Right renal pelvis (tissue), 4 donors: Measurements from ENCODE around the gene KCNA1. TPM values are rescaled to one million over a fixed set of nuclear protein-coding genes. Genes with fewer than 3 reads are reported as not detected.

Source experiments
- DNase-seq, 4 donors: peaks; one replicate each; pipeline ENCODE4 v3.0.0-alpha.2; 2013; ENCODE audit warnings: low read depth in 4 of 4, low spot score in 3 of 4, missing footprints in 1 of 4
- polyA plus RNA-seq, 4 donors: library from polyadenylated mRNA; unstranded; fragments of 120-200 nt; gene quantifications; one replicate each; pipeline ENCODE4 v1.2.1, GENCODE V29; 2013; ENCODE audit not compliant: insufficient read length in 4 of 4

Gene KCNA1
- polyA plus RNA-seq, 4 donors = 0.08 to 0.36 (median 0.13) TPM

DNA sequence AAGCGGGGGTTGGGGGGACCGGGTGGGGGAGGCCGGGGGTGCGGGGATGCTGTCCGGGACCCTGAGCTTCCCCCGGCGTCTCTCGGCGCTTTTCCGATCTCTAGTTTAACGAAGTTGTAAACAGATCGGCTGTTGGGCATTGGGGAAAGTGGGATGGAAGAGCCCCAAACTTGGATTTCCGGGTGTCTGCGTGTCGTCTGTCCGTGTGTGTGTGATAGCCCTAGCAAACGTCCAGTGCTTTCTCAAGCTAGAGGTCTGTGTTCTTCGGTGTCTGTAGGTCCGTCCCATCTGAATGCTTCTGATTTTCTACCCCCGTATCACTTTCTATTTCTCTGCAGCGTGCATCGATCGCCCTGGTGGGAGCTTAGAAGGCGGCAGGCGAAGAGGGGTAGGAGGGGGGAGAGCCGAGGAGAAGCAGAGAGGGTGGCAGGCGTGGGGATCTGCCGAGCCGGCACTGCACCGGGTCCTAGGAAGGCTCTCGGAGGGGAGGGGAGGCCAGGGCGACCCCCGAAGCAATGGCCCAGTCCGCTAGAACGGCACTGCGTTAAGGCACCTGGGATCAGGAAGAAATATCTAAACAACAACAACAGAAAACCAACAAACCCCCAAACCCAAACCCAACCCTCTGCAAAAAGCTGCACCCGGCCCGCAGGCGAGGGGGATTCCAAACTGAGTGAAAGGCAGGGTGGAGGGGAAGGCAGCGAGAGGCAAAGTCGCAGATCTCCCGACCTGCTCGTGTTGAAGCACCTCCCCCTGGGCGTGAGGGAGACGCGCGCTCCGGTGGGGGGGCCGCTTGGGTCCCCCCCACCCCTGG lies 1.0 kb downstream of the KCNA1 start:
- DNase-seq = peak in 1 of 4 donors; percentile 3

DNA sequence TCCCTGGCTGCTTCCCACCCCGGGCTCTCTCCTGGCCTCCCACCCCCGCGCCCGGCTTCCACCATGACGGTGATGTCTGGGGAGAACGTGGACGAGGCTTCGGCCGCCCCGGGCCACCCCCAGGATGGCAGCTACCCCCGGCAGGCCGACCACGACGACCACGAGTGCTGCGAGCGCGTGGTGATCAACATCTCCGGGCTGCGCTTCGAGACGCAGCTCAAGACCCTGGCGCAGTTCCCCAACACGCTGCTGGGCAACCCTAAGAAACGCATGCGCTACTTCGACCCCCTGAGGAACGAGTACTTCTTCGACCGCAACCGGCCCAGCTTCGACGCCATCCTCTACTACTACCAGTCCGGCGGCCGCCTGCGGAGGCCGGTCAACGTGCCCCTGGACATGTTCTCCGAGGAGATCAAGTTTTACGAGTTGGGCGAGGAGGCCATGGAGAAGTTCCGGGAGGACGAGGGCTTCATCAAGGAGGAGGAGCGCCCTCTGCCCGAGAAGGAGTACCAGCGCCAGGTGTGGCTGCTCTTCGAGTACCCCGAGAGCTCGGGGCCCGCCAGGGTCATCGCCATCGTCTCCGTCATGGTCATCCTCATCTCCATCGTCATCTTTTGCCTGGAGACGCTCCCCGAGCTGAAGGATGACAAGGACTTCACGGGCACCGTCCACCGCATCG lies 1.8 kb downstream of the KCNA1 start:
- no peak for DNase-seq

DNA sequence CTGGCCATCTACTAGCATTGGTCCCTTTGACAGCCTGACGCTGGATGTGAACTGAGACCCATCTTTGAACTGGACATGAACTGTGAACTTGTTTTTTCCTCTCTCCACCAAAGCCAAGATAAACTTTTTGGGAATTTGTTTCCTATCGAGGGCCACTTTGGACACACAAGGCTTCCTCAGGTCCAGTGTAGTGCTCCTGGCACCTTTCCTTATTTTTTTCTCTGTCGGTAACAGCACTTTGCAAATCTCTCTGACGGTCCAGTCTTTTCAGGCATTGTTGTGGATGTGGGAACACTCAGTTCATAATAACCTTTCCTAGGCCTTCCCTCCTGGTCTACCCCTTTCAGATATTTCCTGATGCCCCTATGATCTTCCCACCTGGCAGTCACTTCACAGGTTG lies 5.0 kb downstream of the KCNA1 start:
- DNase-seq = no peak

DNA sequence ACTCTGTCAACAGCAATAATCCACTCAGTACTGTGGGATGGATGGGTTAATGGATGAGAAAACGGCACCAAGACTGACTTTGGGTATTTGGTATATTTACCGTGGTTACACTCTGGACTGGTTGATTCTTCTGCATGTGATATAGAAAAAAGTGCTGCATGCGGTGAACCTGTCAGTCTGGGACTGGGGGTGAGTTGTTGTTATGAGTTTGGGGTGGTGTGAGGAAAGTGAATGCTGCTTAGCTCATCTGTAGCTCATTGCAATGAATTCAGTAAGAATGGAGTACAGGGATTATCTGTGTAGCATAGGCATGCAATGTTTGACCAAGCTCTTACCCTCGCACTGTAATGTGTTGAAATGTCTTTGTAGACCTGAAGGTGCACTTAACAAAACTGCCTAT lies 6.0 kb downstream of the KCNA1 start:
- DNase-seq = no peak

DNA sequence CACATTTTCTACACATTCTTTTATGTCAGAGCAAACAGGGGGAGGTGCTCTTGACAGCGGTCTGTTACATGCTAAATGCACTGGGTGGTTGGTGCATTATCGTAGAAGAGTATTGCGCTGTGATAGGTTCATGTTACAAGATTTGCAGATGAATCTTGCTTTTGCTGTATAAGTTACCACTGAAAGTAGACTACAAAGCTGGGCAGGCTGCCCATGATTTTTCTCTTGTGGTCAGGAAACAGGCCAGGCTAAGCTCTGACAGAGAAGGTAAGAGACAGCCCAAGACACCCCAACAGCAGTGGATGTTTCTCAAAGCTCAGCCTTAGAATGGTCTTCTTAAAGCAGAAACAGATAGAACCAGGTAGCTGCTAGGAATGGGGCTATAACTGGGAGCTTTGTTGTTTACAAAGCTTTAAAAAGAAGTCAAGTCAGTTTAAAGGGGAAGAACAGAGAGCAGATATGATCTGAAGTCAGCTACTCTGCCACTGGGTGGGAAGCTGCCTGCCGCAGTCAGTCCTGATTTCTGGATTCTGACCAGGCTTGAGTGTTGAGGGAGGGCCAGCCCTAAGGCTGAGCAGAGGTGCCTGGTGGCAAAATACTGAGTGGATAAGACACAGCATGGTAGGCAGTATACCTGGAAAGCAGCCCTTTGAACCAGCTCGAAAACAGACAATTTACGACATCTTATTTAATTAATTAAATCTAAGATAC lies 9.4 kb downstream of the KCNA1 start:
- no peak for DNase-seq

DNA sequence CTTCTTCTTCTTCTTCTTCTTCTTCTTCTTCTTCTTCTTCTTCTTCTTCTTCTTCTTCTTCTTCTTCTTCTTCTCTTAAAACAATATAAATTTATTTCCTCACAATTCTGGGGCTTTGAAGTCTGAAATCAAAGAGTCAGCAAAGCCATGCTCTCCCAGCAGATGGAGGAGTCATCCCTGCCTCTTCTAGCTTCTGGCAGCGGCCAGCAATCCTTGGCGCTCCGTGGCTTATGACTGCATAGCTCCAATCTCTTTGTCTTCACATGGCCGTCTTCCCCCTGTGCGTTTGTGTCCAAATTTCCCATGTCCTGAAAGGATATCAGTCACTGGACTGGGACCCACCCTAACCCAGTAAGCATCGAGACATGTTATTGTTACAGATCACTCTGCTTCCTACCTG lies 22.9 kb downstream of the KCNA1 start:
- no peak for DNase-seq

DNA sequence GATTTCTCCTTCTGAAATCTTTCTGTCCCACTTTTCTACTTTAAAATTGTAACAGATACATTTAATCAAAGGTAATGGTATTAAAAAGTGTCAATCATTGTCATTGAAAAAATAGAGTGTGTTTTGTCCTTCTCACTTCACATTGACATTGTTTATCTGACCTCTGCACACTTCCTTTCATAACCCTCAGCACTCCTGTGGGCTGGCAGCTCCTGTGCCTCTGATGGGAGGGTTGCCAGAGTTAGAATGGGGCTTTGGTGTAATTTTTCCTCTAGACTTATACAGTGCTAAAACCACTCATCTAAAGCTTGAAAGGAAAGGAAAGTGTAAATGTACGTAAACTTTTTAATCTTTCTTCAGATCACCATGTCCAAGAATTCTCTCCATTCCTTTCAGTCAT lies 23.7 kb downstream of the KCNA1 start:
- DNase-seq = no peak

DNA sequence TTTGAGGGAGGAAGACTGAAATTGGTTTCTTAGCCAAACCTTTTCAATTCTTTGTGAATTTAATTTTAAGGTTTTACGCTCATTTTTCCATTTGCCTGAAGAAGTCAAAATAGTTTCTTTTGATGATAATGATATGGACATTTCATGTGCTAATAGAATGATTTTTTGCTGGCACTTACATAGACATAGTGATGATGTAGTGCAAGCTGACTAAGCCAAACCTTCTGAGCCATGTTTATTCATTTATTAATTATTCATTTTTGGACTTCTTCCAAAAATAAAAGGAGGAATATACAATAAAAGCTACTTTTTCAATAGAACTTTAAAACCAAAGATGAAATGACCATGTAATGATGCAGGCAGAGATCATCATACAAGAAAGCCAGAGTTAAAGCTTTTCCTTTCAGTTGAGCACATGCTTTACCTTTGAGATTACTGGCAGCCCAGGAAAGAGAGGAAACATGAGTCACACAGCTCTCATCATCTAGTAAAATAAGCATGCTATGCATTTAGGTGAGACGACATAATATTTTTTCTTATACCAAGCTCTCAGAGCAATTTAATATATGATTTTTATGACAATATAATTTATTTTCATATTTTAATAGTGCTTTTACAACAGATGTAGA lies 24.8 kb downstream of the KCNA1 start:
- no peak for DNase-seq

DNA sequence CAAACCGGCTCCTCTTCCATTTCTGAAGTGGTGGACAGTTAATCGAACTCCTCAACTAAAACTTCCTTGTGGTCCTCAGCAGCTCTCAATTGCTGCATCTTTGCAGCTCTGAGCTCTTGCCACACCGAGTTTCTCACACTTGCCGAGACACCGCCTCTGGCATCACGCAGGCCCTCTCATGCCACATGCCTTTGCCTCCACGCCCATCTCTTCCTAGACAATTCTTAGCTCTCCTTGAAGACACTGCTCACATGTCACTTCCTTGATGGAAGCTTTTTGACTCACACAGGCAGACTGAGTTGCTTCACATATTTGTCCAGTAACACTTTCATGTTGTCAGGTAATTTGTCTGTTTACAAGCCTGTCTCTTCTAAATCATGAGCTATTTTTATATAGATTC lies 29.2 kb downstream of the KCNA1 start:
- DNase-seq = no peak

DNA sequence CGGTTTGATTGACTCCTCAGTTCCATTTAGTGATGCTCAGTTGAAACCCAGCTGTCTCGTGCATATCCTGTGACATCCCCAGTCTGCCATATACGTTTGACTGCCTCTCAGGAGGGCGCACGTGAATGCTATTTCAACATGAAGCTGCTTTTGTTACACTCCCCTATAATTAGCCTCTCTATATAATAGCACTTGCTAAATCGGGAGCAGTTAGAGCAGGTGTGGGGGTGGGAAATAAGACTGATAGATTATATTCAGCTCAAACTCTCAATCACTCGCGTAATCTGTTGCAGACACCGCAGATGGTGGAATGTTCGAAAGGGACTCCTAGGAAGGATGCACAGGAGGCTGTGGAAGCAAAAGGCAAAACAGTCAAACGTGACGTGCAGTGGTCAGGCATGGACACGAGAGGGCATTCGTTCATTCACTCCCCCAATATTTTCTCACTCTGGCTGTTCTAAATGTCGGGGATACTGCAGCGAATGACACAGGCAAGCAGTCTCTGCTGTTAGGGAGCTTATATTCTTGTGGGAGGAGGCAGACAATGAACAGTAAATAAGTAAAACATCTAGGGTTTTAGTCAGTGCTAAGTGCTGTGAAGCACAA lies 29.8 kb downstream of the KCNA1 start:
- DNase-seq = no peak

DNA sequence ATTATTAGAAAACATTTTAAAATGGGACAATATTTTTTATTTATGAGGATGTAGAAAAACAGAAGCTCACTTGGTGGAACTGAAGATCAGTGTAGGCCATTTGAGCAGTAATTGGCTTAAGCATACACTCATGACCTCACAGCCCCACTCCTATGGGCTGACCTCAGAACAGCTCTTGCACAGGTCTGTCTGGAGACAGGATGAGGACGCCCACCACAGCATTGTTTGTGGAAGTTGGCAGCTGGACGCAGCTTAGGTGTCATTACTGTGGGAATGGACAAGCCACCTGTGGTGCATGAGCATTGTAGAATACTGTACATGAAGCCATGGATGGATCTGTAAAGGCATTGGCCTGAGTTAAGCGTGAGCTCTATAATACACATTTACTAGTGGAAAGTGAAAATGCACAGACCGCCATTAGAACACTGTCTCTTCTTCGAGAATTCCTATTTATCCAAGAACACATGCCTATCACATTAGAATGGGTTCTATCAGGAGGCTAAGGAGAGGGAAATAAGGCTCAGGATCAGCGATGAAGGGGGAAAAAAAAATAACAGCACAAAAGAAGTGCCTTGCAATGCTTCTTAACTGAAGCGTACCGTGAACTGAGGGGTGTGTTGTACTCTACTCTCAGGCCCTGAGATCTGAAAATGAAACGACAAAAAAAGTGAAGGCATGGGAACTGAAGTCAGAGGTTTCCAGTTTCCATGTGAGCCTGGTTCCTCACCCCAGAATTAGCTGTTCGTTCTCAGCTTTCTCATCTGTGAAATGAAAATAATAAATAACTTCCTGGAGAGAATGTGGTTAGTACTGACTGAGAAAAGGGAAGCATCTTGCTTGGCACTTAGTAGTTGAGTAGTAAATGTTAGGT lies 33.6 kb downstream of the KCNA1 start:
- DNase-seq = no peak

DNA sequence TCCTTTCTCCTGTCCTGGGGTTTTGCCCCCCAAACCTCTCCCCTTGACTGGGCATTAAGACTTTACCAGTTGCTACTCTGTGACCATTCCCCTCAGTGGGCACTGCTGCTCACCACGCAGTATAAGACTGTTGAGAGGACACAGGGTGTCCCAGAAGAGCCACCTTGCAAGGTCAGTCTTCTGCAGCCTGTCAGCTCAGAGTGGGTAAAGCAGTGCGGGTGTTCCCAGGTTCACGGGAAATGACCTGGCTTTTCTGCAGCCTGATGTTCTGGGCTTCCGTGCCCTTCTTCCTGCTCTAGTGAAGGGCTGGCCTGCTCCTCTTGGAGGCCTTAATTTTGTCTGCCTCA lies 34.2 kb downstream of the KCNA1 start:
- no peak for DNase-seq

DNA sequence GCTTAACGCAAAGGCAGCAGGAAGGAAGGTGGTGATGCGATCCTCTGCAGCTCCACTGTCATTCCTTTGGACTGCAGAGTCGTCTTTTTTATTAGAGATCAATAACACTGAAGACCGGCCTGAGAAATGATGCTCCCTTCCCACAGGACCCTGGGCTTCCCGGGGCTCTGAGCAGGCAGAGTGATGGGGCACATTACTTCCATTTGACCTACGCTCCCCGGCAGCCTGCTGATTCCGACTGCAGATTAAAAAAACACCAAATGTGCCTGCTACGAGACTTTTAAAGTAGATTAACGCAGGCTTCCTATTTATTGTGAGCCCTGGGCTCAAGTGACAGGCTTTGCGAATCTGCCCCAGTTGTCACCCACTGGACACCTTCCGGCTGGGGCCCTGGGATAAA lies 37.5 kb downstream of the KCNA1 start:
- DNase-seq = no peak

DNA sequence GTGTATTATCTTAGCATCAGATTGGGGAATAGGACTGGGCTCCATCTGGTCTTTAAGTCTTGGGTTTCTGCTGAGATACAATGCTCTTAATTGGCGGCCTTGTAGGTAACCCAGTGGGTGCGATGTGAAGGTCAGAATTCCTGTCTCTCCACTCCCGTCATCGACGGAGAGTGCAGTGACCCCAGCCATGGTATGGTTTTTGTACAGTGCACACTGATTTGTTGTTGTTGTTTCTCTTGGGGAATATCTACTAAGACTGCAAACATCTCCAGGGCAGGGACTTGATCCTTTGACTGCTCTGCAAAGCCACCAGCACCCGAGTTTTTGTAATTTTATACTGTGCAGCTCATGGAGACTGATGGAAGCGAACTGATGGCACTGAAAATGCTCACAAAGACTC lies 41.4 kb downstream of the KCNA1 start:
- no peak for DNase-seq

DNA sequence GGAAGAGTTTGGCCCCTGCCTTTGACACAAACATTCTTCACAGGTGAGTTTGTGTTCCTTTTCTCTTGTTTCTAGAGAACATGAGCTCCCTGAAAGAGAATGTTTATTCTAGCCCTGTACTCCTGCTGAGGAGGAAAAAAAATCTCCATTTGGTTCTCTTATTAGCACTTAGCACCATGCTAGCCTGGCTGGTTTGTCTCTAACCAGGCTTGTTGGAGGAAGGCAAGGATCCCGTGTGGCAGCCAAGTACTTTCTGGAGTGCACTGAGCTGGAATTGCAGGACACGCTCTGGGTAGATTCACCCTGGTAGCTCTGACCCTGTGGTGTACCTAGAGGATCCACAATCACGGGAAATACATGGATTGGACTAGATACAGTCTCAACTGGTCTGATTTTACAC lies 41.9 kb downstream of the KCNA1 start:
- no peak for DNase-seq

DNA sequence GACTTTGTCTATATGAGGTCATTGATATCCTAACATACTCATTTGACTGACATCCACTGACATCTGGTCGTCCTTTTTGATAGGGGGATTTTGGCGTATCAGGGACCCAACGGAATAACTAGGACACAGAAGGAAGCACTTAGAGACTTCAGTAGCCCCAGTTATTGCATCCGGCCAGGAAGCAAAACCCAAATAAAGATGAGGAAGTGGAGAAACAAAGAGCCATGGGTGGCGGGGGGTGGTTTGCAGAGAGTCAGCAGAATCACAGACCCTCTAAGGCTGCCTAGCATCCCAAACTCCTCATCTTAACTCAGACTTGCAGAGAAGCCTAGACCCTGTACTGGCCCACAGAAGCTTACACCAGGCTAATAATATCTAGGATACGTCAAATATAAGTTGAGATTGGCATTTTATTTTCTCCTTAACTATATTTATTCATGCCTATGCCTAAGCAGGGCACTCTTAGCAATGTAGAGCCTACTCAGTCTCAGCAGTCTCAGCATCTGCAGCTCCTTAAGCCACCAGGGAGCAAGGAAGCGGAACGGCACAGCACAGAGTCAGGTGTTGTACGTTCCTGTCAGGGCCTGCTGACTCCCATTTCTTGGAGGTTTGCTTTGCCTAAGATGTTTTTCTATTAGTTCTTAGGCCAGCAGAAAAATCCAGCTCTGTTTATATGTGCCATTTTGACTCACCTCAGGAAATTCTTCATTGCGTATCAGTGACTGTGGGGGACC lies 45.1 kb downstream of the KCNA1 start:
- DNase-seq = no peak

DNA sequence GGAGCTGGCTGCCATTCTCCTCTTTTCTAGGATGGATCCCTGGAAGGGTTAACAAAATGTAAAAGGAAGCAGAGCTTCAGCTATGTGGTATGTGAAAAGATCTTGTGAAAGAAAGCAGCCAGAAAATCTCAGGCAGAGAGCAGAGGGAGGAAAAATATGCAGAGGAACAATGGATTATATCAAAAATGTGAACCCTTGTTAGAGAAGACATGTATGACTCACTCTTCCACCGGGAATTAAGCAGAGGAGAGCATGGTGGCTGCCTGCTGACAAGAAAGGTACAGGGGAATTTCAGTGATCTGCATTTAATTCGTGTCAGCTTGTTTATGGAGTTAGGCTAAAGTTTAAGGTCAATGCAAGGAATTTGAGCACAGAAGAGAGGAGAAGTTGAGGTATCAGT lies 46.3 kb downstream of the KCNA1 start:
- no peak for DNase-seq

DNA sequence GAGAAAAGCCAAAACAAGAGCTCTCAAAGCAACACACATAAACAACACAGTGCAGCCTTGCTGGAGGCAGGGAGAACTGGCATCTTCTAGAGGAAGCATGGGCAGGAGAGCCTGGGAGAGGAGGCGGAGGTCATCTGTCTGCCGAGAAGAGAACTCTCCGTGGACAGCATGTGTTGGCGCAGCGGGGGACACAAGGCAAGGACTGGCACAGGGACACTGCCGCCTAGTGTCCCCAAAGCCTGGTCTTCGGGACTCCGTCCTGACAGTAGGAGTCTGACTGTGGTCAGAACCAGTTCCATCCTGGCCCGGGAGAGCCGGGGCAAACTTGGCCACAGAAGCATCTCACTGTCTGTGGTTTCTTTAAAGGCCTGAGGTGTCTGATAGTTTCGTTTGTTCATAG lies 47.3 kb downstream of the KCNA1 start:
- no peak for DNase-seq

DNA sequence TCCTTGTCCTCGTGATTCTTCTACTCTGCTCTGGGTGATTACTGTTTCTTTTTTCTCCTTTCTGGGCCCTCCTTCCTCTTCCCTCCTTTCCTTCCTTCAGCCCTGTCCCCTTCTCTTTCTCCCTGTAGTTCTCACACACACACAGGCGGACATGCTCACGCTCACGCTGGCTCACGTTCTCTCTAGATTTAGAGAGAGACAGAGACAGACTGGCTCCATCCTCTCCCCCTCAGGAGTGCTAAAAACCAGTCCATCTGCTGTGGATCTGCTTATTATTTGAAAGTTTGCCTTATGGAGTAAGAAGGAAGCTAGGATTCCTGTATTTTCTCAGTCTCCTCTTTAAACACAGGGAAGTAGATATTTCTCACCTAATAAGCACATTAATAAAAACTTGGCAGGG lies 48.1 kb downstream of the KCNA1 start:
- no peak for DNase-seq
